ENCODE data around the gene FAM3A. TPM values are rescaled to one million over a fixed set of nuclear protein-coding genes. Genes with fewer than 3 reads are reported as not detected.

Gene FAM3A
- polyA plus RNA-seq, 1 donor from 2014 or later: 23.6 TPM

DNA sequence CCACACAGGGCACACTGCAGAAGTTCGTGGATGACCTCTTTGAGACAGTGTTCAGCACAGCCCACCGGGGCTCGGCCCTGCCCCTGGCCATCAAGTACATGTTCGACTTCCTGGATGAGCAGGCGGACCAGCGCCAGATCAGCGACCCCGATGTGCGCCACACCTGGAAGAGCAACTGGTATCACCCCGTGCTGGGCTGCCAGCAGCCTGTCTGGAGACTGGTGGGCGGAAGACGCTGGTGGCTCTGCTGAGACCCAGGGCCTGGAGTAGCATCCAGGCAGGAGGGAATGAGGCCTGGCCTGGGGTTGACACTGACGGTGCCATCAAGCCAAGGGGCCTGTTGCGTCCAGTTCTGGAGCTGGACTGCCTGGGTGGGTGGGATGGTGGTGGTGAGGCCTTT, 45.6 kb downstream of the FAM3A start:
- H3K27ac Mint-ChIP-seq: no peak overlapping the region
- no peaks in the 10 kb centered on the region for H3K27me3 Mint-ChIP-seq
- peaks cover 2% of the 10 kb centered on the region for H3K36me3 Mint-ChIP-seq
- H3K9me3 Mint-ChIP-seq: no peaks in the 10 kb centered on the region
- no peak overlapping the region for H3K4me3 Mint-ChIP-seq
- no peaks in the 10 kb centered on the region for H3K4me1 Mint-ChIP-seq

DNA sequence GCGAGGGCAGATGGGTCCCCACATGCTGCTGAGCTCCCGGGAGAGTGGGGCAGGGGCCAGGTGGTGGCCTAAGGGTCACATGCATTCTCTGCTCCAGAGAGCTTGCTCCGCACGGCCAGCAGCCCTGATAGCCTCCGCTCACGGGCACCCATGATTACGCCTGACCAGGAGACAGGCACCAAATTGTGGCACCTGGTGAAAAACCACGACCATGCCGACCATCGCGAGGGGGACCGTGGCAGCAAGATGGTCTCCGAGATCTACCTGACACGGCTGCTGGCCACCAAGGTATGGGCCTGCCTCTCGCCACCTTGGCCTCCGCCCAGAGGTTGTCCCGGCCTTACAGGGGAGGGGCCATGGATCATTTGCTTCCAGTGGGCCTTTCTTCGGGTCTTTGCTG, 46.2 kb downstream of the FAM3A start:
- no peak overlapping the region for H3K4me3 Mint-ChIP-seq
- H3K36me3 Mint-ChIP-seq: peaks cover 2% of the 10 kb centered on the region
- no peak overlapping the region for H3K27ac Mint-ChIP-seq
- H3K4me1 Mint-ChIP-seq: no peaks in the 10 kb centered on the region
- H3K27me3 Mint-ChIP-seq: no peaks in the 10 kb centered on the region
- H3K9me3 Mint-ChIP-seq: no peaks in the 10 kb centered on the region

DNA sequence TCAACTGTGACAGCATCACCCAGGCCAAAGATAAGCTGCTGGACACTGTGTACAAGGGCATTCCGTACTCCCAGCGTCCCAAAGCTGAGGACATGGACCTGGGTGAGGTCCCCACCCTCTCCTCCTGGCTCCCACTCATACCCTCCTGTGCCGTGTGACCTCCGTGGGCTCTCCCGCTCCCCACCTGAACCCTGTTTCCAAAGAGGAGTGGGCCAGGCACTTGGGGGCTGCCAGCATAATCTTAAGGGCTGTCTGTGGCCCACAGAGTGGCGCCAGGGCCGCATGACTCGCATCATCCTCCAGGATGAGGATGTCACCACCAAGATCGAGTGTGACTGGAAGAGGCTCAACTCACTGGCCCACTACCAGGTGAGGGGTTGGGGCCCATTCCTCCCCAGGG, 46.9 kb downstream of the FAM3A start:
- Mint-ChIP-seq H3K27me3 (no peaks in the 10 kb centered on the region), H3K9me3 (no peaks in the 10 kb centered on the region), H3K27ac (no peak overlapping the region), H3K36me3 (peaks cover 2% of the 10 kb centered on the region), H3K4me1 (no peaks in the 10 kb centered on the region), H3K4me3 (no peak overlapping the region)

DNA sequence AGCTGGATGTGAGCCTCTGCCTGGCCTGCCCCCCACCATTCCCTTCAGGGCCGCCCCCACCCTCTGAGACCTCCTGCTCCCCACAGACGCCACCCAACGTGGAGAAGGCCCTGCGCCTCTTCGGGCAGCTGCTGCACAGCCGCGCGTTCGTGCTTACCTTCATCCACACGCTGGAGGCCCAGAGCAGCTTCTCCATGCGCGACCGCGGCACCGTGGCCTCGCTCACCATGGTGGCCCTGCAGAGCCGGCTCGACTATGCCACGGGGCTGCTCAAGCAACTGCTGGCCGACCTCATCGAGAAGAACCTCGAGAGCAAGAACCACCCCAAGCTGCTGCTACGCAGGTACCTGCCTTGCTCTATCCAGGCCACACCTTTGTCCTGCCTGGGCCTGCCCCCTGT, 47.8 kb downstream of the FAM3A start:
- no peaks in the 10 kb centered on the region for H3K4me1 Mint-ChIP-seq
- H3K27ac Mint-ChIP-seq: no peak overlapping the region
- H3K9me3 Mint-ChIP-seq: no peaks in the 10 kb centered on the region
- no peaks in the 10 kb centered on the region for H3K27me3 Mint-ChIP-seq
- no peak overlapping the region for H3K4me3 Mint-ChIP-seq
- no peaks in the 10 kb centered on the region for H3K36me3 Mint-ChIP-seq

DNA sequence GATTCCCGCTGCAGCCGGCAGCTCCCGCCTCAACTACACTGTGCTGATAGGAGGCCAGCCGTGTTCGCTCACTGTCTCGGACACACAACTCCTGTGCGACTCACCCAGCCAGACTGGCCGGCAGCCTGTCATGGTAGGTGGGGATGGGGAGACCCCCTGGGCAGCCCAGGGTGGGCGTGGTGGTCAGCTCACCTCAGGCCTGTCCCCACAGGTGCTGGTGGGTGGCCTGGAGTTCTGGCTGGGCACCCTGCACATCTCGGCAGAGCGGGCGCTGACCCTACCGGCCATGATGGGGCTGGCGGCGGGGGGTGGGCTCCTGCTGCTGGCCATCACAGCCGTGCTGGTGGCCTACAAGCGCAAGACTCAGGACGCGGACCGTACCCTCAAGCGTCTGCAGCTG, 48.5 kb downstream of the FAM3A start:
- peaks cover 0 to 2% (median 0%) of the 10 kb centered on the region in 3 donors for H3K4me1 Mint-ChIP-seq
- no peaks in the 10 kb centered on the region for H3K9me3 Mint-ChIP-seq
- no peaks in the 10 kb centered on the region for H3K27me3 Mint-ChIP-seq
- no peak overlapping the region for H3K4me3 Mint-ChIP-seq
- H3K27ac Mint-ChIP-seq: no peak overlapping the region
- H3K36me3 Mint-ChIP-seq: no peaks in the 10 kb centered on the region

DNA sequence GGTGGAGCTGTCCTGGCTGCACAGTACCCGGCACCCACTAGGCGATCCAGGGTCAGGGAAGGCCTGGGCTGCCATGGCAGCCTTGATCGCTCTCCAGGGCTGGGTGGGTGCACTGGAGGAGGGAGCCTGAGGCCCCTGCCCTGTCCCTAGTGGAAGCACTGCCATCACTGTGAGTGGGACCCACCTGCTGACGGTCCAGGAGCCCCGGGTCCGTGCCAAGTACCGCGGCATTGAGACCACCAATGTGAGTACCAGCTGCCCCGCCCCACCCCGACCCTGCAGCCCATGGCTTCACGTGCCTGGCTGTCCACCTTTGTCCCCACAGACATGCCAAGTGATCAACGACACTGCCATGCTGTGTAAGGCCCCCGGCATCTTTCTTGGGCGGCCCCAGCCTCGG, 49.1 kb downstream of the FAM3A start:
- Mint-ChIP-seq H3K36me3 (no peaks in the 10 kb centered on the region), H3K4me3 (no peak overlapping the region), H3K9me3 (no peaks in the 10 kb centered on the region)

DNA sequence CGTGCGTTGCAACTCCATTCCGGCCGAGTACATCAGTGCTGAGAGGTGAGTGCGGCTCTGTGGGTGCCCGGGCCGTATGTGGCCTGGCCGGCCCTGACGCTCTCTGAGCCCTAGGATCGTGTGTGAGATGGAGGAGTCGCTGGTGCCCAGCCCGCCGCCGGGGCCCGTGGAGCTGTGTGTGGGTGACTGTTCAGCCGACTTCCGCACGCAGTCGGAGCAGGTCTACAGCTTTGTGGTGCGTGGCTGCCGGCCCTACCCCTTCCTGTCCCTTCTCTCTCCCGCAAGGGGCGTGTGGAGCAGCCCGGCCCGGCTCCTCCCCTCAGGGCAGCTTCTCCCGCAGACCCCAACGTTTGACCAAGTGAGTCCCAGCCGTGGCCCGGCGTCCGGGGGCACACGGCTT, 50.0 kb downstream of the FAM3A start:
- no peak overlapping the region for H3K27ac Mint-ChIP-seq
- H3K4me3 Mint-ChIP-seq: no peak overlapping the region
- no peaks in the 10 kb centered on the region for H3K36me3 Mint-ChIP-seq
- H3K9me3 Mint-ChIP-seq: no peaks in the 10 kb centered on the region
- H3K4me1 Mint-ChIP-seq: peaks cover 0 to 3% (median 2%) of the 10 kb centered on the region in 3 donors
- H3K27me3 Mint-ChIP-seq: no peaks in the 10 kb centered on the region

More for the DNA sequence above, 49.1 kb downstream of the FAM3A start:
- Mint-ChIP-seq H3K27ac (no peak overlapping the region), H3K27me3 (no peaks in the 10 kb centered on the region), H3K4me1 (peaks cover 0 to 2% (median under 1%) of the 10 kb centered on the region in 3 donors)

DNA sequence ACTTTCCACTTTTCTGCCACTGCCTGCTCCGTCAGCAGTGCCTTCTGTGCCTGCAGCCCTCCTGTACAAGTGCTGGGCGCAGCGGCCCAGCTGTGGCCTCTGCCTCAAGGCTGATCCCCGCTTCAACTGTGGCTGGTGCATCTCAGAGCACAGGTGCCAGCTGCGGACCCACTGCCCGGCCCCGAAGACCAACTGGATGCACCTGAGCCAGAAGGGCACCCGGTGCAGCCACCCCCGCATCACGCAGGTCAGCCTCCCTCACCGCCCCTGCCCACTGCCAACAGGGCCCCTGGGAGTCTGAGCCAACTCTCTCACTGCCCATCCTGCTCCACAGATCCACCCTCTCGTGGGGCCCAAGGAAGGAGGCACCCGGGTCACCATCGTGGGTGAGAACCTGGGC, 50.4 kb downstream of the FAM3A start:
- H3K4me1 Mint-ChIP-seq: peaks cover 0 to 3% (median 2%) of the 10 kb centered on the region in 3 donors
- no peak overlapping the region for H3K4me3 Mint-ChIP-seq
- no peak overlapping the region for H3K27ac Mint-ChIP-seq
- H3K36me3 Mint-ChIP-seq: no peaks in the 10 kb centered on the region
- H3K27me3 Mint-ChIP-seq: no peaks in the 10 kb centered on the region
- H3K9me3 Mint-ChIP-seq: no peaks in the 10 kb centered on the region

DNA sequence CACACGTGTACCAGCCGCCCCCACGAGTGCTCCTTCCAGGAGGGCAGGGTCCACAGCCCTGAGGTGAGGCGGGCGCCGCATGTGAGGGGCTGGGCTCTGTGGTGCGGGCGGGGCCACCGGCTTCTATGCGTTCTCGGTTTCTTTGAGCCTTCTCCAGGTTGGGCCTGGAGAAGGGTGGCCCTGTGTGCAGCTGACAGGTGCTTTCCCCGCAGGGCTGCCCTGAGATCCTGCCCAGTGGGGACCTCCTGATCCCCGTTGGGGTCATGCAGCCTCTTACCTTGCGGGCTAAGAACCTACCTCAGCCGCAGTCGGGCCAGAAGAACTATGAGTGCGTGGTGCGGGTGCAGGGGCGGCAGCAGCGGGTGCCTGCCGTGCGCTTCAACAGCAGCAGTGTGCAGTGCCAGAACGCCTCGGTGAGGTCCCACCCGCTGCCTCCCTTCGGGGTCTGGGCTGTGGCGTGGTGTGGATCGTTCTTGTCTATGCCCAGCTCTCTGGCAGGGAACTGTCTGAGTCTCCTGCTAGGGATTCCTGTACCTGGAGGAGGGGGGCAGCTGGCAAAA, 51.1 kb downstream of the FAM3A start:
- Mint-ChIP-seq H3K27ac (no peak overlapping the region), H3K27me3 (no peaks in the 10 kb centered on the region), H3K9me3 (no peaks in the 10 kb centered on the region), H3K4me1 (peaks cover 0 to 3% (median 2%) of the 10 kb centered on the region in 3 donors), H3K4me3 (no peak overlapping the region), H3K36me3 (no peaks in the 10 kb centered on the region)

DNA sequence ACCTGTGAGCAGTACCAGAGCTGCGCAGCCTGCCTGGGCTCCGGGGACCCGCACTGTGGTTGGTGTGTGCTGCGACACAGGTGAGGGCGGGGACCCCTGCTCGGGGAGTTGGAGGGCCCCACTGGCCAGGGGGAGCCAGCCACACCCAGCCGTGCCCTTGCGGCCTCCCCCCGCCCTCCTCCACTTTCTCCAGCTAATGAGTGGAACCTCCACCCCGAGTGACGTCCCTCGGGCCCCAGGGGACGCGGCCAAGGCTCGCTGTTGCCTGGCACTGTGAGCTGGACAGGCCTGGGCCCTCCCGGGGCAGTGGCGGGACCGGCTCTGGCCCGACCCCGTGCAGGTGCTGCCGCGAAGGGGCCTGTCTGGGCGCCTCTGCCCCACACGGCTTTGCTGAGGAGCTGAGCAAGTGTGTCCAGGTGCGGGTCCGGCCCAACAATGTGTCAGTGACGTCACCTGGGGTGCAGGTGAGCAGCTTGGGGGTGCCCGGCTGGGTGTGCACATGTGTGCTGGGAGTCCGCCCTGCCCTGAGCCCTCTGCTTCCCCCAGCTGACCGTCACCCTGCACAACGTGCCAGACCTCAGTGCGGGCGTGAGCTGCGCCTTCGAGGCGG, 52.3 kb downstream of the FAM3A start:
- Mint-ChIP-seq H3K4me1 (peaks cover 0 to 5% (median 3%) of the 10 kb centered on the region in 3 donors), H3K27me3 (no peaks in the 10 kb centered on the region), H3K9me3 (no peaks in the 10 kb centered on the region), H3K4me3 (no peak overlapping the region), H3K27ac (no peak overlapping the region), H3K36me3 (no peaks in the 10 kb centered on the region)

DNA sequence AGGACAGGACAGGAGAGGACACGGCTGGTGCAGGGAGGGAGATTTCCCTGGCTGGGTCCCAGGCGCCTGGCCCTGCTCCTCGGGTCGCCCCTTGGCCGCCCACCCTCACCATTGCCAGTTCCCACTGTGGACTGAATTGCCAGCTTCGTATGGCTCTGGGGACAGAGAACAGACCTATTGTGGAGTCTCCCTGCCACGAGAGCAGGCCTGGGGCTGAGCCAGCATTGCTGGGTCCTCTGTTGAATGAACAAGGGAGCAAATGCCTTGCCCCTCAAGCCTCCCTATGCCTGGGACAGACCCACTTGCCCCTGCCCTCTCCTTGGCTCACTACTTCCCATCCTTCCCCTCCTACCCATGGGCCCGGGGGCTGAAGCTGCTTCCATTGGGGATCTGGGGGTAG, 53.6 kb downstream of the FAM3A start:
- H3K36me3 Mint-ChIP-seq: peaks cover 2% of the 10 kb centered on the region
- peaks cover 0 to 6% (median 4%) of the 10 kb centered on the region in 3 donors for H3K4me1 Mint-ChIP-seq
- no peak overlapping the region for H3K27ac Mint-ChIP-seq
- H3K4me3 Mint-ChIP-seq: no peak overlapping the region
- H3K9me3 Mint-ChIP-seq: no peaks in the 10 kb centered on the region
- H3K27me3 Mint-ChIP-seq: no peaks in the 10 kb centered on the region

DNA sequence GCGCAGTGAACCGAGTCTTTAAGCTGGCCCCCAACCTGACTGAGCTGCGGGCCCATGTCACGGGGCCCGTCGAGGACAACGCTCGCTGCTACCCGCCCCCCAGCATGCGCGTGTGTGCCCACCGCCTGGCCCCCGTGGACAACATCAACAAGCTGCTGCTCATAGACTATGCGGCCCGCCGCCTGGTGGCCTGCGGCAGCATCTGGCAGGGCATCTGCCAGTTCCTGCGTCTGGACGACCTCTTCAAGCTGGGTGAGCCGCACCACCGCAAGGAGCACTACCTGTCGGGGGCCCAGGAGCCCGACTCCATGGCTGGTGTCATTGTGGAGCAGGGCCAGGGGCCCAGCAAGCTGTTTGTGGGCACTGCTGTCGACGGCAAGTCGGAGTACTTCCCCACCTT, 55.7 kb downstream of the FAM3A start:
- no peak overlapping the region for H3K27ac Mint-ChIP-seq

DNA sequence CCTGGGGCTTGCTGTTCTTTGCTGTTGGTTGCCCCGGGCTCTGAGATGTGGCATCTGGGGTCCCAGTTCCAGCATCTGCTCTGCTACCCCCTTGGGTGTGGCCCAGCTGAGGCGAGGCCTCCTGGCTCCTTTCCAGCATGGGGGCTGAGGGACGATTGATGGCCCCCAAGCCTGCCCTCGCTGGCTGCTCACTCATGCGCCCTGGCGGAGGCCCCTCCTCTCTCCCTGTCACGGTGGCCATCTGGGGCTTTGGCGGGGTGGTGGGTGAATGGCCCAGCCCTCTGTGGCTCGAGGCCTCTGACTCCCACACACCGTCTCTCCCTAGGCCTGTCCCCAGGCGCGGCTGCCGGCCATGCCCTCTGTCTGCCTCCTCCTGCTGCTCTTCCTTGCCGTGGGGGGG, 56.2 kb downstream of the FAM3A start:
- no peaks in the 10 kb centered on the region for H3K27me3 Mint-ChIP-seq
- no peaks in the 10 kb centered on the region for H3K9me3 Mint-ChIP-seq
- peak overlapping the region in 3 of 4 donors; percentile 49 to 91 (median 74) for H3K4me3 Mint-ChIP-seq
- peaks cover 0 to 8% (median 6%) of the 10 kb centered on the region in 3 donors for H3K4me1 Mint-ChIP-seq
- peaks cover 3% of the 10 kb centered on the region for H3K36me3 Mint-ChIP-seq
- H3K27ac Mint-ChIP-seq: no peak overlapping the region

More for the DNA sequence above, 55.7 kb downstream of the FAM3A start:
- no peaks in the 10 kb centered on the region for H3K9me3 Mint-ChIP-seq
- H3K27me3 Mint-ChIP-seq: no peaks in the 10 kb centered on the region
- peaks cover 3% of the 10 kb centered on the region for H3K36me3 Mint-ChIP-seq
- peak overlapping the region in 2 of 4 donors; percentile 49 to 74 for H3K4me3 Mint-ChIP-seq
- peaks cover 0 to 8% (median 6%) of the 10 kb centered on the region in 3 donors for H3K4me1 Mint-ChIP-seq

DNA sequence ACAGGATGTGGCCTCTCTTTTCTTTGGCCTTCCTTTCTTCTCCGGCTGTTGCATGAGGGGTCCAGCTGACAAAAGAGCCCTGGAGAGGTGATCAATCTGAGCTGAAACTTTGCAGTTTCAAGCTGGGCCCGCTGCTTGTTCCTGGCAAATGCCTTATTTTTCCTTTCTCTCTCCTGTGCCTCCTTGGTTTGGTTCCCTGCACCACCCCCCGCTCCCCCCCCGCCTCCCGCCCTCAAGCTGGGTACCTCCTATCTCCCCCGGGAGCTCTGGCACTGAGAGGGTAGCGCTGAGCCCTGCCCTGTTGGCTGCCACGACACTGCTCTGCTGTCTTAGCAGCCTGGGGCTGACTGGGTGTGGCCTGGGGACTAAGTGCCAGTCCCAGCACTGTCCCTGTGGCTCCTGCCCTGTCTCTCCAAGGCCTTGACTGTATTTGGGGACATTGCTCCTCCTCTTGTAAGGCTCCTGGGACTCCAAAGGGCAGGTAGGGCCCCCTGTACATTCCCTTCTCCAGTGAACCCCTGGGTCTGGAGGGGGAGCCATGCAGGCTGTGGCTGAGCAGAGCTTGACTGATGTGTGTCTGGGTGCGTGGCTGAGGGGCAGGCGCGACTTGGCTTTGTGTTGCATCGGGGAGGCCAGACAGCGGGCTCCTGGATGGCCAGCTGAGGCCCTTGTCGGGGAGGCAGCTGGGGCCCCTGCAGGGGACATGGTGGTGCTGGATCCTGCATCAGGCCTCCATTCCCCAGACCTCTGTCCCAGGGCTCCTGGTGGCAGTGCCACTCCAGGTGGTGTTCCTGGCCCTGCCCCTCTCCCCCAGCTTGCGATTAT, 56.9 kb downstream of the FAM3A start:
- Mint-ChIP-seq H3K27me3 (no peaks in the 10 kb centered on the region), H3K36me3 (peaks cover 3% of the 10 kb centered on the region), H3K9me3 (no peaks in the 10 kb centered on the region), H3K4me1 (peaks cover 0 to 8% (median 6%) of the 10 kb centered on the region in 3 donors), H3K4me3 (peak overlapping the region; percentile 74 to 91 (median 86)), H3K27ac (peak overlapping the region in 2 of 3 donors; percentile 73 to 77)

DNA sequence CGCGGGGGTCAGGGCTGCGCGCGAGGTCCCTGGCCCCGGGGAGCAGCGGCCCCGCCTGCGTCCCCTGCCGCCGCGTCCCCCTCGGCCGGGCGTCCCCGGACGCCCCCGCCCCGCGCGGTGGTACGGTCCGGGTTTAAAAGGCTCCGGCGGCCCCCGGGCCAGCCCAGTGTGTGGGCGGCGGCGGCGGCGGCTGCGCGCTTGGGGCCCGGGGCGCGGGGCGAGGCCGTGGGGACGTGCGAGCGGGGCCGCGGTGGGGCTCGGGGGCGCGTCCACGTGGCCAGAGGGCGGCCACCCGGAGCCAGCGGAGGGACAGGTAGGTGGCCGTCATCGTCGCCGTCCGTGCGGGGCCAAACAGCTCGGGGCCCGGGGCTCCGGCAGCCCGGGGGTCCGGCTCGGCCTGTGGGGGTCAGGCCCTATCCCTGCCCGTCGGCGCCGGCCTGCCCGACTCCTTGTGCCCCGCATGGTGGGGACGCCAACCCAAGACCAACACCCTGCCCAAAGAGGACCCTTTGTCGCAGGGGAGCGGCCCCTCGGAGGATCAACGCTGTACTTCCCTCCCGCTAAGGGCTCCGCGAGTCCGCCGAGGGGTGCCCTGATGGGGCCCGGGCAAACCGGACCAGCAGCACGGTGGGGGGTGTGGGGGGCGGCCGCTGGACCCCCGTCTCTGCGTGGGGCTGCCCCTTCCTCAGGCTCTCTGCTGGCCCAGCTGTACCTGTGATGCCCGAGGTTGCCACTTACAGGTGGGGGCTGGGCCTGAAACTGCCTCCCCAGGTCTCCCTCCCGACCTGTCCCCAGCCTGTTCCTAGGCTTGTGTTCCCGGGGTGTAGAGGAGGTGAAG, 57.7 kb downstream of the FAM3A start, which contains the start of gene PLXNA3:
Gene PLXNA3, plus strand, starts transcription at position 166 of the 838 bp plus-strand sequence. CDS start 1,903 bp downstream, outside the sequence.
- H3K27me3 Mint-ChIP-seq: peaks cover under 1% of the 10 kb centered on the region
- peak within 1 kb of the TSS; percentile 91 to 97 (median 94) for H3K4me3 Mint-ChIP-seq
- H3K4me1 Mint-ChIP-seq: peaks cover 0 to 8% (median 6%) of the 10 kb centered on the region in 3 donors
- no peaks in the 10 kb centered on the region for H3K9me3 Mint-ChIP-seq
- H3K27ac Mint-ChIP-seq: peak within 1 kb of the TSS in 2 of 3 donors; percentile 77 to 95
- peaks cover 3% of the 10 kb centered on the region for H3K36me3 Mint-ChIP-seq

All from IgD-negative memory B cell (primary cell).